Renal cortex interstitium (tissue), 11 donors: ENCODE measurements around the gene GATAD2B. TPM values are rescaled to one million over a fixed set of nuclear protein-coding genes. Genes with fewer than 3 reads are reported as not detected.
A peak's percentile ranks its signal among the peaks of the same experiment; 100 is the strongest.
"Not testable (repeated sequence)": the region's sequence is repeated elsewhere in the genome, so short reads cannot be mapped to it uniquely, and the experiment has no call there.

Experiments
- DNase-seq, 11 donors: peaks; one replicate each; pipeline ENCODE4 v3.0.0-alpha.2; 2013; ENCODE audit warnings: low read depth in 9 of 11, low spot score in 4 of 11; ENCODE audit errors: extremely low read depth in 1 of 11
- polyA plus RNA-seq, 3 donors: library from polyadenylated mRNA; unstranded; fragments of 120-200 nt; gene quantifications; one replicate each; pipeline ENCODE4 v1.2.1, GENCODE V29; 2013; ENCODE audit not compliant: insufficient read length in 3 of 3

The GATAD2B gene
- polyA plus RNA-seq, 3 donors: 29.5 to 35.2 (median 29.6) TPM

- DNase-seq: no peak
Measured at GRCh38 chr1:153793973-153794615, 128.7 kb downstream of the GATAD2B start.

DNA sequence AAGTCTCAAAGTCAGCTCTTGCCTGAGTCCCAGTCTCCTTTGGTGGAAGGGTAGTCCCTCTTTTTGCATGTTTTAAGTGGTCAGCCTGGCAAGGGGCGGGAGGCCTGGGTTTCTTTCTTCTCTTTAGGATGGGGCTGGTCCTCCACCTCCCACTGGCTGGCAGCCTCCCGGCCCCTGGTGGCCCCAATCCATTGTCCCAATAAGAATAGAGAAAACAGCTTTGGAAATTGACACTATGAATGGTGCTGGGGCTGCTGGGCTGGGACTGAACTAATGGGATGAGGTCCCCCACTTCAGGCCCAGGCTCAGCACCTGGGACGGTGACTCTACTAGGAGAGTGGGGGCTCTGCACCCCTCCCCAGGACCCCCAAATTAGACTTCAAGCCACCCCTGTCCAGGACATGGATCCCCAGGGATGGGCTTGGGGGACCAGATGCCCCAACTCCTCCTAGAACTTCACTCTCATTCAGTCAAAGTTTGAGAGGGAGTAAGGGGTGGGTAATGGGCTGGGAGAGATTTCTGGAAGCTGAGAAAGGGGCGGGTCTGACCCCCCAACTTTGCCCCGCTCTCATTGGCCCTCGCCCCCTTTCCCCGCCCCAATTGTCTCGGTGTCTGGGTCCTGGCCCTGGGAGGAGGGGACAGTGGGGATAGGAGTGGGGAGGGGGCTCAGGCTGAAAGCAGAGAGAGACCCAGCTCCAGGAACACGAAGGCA is 129.4 kb downstream of the GATAD2B start:
- DNase-seq: no peak

DNA sequence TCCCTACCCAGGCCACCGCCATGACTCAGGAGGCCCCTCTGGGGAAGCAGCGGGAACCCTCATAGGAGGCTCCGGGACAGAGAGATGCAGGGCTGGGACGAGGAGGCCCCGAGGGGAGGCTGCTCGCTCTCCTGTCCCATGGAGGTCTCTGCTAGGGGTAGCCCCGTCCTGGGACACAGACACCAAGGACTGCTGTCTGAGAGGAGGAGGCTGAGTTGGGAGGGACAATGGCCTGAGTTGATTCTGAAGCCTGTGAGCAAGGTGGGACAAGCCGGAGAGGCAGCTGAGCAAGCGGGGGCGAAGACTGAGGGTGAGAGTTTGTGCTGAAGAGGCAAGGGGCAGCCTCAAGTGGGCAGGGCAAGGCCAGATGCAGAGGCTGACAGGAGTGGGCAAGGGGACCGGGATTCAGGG is 130.1 kb downstream of the GATAD2B start:
- DNase-seq: no peak

DNA sequence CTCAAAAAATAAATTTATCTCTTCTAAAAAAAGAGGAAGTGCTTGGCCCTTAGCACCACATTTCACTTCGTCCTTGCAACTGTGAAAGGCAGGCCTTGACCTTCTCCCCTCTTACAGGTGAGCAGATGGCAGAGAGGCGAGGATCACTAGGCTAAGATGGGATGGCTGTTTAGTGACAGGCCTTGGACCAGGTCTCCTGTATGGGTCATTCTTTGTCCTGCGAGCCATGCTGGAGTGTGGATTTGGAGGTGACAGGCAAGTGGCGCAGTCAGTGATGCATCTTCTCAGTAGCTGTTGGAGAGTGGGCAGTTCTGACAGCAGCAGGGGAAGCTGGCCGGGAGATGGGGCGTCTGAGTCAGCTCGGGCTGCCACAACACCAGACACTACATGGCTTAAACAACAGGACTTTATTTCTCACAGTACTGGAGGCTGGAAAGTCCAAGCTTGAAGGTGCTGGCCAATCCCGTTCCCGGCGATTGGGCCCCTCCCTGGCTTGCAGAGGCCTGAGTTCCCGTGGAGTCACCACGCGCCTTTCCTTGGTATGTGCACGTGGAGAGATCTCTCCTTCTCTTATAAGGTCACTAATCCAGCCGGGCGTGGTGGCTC is 131.0 kb downstream of the GATAD2B start:
- DNase-seq: no peak

- DNase-seq: no peak
Measured at GRCh38 chr1:153790966-153791647, 131.7 kb downstream of the GATAD2B start.

- DNase-seq: peak; percentile 72 to 88 (median 80)
Measured at GRCh38 chr1:153790313-153790965, 132.3 kb downstream of the GATAD2B start.

DNA sequence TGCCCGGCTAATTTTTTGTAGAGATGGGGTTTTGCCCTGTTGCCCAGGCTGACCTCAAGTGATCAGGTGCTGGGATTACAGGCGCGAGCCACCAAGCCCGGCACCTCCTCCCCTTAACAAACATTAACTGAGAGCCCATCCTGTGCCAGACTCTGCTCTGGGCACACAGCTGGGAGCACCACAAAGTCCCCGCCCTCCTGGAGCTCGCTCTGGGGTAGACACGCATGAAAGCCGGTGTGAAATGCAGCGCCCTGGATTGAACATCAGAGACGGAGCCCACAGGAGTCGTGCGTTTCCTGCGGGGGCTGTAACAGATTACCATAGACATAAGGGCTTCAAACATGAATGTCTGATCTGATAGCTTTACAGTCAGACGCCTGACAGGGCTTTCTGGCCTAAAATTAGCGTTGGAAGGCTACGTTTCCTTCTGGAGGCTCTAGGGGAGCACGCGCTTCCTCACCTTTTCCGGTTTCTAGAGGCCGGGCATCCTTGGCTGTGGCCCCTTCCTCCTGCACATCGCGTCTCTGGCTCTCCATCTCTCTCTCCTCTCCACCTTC is 133.2 kb downstream of the GATAD2B start:
- no peak for DNase-seq

GRCh38 chr1:153786038-153786790 is 136.6 kb downstream of the GATAD2B start:
- no peak for DNase-seq

- peak in 10 of 11 donors; percentile 82 to 89 (median 87) for DNase-seq
Measured at GRCh38 chr1:153783233-153784190, 139.3 kb downstream of the GATAD2B start.

GRCh38 chr1:153782648-153783047 is 140.1 kb downstream of the GATAD2B start:
- DNase-seq: not testable (repeated sequence)

- DNase-seq: no peak
Measured at GRCh38 chr1:153780551-153780950, 142.2 kb downstream of the GATAD2B start.

DNA sequence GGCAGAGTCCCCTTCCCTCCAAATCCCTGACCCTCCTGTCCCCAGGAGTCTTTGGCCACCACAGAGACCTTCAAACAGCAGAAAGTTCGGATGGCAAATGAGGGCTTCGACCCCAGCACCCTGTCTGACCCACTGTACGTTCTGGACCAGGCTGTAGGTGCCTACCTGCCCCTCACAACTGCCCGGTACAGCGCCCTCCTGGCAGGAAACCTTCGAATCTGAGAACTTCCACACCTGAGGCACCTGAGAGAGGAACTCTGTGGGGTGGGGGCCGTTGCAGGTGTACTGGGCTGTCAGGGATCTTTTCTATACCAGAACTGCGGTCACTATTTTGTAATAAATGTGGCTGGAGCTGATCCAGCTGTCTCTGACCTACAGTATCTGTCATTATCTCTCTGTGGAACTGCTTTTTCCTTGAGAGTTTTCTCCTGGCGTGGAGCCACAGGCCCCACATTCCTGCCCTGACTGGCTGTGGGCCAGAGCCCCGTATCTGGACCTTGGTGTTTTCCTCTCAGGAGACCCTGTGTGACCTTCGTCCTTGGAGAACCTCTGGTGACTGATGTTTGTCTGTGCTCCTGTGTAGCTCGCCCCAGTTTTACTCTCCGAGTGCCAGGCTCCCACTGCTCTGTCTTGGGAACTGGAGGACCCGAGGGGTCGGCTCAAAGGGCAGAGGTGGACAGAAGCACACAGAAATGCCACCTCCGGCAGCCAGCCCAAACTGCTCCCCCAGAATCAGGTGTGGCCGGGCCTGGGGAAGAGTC is 142.8 kb downstream of the GATAD2B start:
- no peak for DNase-seq

DNA sequence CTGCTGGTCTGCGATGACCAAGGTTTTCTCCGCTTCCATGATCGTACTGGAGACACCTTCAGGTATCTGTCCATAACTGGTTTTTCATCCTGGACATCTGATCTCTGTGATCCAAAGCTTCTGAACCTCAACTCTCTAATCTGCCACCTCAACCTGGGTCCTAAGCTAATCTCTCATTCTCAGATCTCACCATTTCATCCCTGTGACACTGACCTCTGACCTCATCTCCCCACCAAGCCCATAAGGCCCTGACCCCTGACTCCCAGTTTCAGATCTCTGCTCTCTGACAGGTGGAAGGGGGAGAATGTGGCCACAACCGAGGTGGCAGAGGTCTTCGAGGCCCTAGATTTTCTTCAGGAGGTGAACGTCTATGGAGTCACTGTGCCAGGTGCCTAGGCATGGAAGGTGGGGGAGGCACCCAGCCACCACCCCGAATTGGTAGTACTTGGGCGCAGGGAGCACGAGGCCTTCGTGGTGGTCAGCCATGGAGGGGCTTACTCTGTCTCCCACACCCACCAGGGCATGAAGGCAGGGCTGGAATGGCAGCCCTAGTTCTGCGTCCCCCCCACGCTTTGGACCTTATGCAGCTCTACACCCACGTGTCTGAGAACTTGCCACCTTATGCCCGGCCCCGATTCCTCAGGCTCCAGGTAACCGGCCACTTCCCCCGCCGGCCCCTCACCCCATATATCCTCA is 143.8 kb downstream of the GATAD2B start:
- DNase-seq: no peak

DNA sequence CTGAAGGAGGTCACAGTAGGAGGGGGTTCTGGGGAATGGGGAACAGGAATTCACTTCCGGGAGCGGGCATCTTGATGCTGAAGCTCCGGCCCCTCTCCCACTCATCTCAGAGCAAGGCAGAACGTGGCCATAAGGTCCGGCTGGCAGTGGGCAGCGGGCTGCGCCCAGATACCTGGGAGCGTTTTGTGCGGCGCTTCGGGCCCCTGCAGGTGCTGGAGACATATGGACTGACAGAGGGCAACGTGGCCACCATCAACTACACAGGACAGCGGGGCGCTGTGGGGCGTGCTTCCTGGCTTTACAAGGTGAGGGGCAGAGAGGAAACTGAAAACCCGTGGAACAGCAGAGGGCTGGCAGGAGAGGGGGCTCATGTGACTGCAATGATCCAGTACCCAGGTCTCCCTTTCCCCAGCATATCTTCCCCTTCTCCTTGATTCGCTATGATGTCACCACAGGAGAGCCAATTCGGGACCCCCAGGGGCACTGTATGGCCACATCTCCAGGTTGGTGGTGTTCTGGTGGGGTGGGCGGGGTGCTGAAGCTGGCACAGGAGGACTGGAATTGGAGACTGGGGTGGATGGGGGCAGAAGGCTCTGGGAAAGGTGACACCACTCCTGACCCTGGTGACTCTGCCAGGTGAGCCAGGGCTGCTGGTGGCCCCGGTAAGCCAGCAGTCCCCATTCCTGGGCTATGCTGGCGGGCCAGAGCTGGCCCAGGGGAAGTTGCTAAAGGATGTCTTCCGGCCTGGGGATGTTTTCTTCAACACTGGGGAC is 144.5 kb downstream of the GATAD2B start:
- no peak for DNase-seq

DNA sequence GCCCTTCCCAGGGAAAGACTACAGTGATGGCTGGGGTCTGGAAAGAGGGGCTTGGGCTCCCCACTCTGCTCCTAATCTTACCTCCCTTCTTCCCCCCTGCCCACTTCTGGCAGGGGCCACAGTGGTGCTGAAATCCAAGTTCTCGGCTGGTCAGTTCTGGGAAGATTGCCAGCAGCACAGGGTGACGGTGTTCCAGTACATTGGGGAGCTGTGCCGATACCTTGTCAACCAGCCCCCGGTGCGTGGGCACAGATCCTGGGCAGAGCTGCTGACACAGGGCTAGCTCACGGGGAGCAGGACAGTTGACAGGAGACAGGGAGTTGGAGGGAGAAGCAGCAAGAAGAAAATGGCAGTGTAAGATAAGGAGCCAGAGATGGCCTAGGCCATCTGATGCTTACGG is 145.1 kb downstream of the GATAD2B start:
- no peak for DNase-seq
